Colonic mucosa (tissue), 4 donors: Measurements from ENCODE around the gene NOXO1. TPM values are rescaled to one million over a fixed set of nuclear protein-coding genes. Genes with fewer than 3 reads are reported as not detected.

Source experiments
- DNase-seq: peaks from one replicate; pipeline ENCODE4 v3.0.0-alpha.2; 2020
- H3K27ac ChIP-seq: fragments of 200-600 bp; one replicate; pipeline ENCODE4 v1.8.0; 2021
- H3K27me3 ChIP-seq: fragments of 200-600 bp; one replicate; pipeline ENCODE4 v1.8.0; 2021
- H3K36me3 ChIP-seq: fragments of 200-600 bp; one replicate; pipeline ENCODE4 v1.8.0; 2021
- H3K4me1 ChIP-seq: fragments of 200-600 bp; one replicate; pipeline ENCODE4 v1.8.0; 2021; ENCODE audit warnings: mild to moderate bottlenecking
- H3K4me3 ChIP-seq: fragments of 200-600 bp; one replicate; pipeline ENCODE4 v1.8.0; 2021
- H3K9ac ChIP-seq, 2 donors: one replicate each; pipeline ENCODE4 v1.7.0; 2013; ENCODE audit warnings: control low read depth in 2 of 2, low read depth in 2 of 2, low read length in 2 of 2
- H3K9me3 ChIP-seq: fragments of 200-600 bp; one replicate; pipeline ENCODE4 v1.8.0; 2021
- intact Hi-C: fragments of 100-400 bp; cut with DNase I; formaldehyde crosslinking; loops from one replicate; pipeline ENCODE4 v1.14.1; 2022
- total RNA-seq, 2 donors: library from RNA; stranded (reverse); fragmentation: NEBNext Ultra II Directional in 1 of 2; extraction: Animal tissue kit (Norgen Biotek cat#: 25700) in 1 of 2; gene quantifications; one replicate each; pipeline ENCODE4 v1.2.1, GENCODE V29; 2021
- TF ChIP-seq, protein P1 (sequence below): fragments of 200-600 bp; IDR thresholded peaks from one replicate; pipeline ENCODE4 v1.8.0; 2022; ENCODE audit warnings: antibody characterized with exemption, mild to moderate bottlenecking
- donor health status: healthy.
- donor health status: DM: no; HTN: no; CAD: no.
- donor health status: DM: no; HTN: no; CAD: no.

Gene NOXO1
- total RNA-seq, 2 donors from 2014 or later: 43.9 to 80.1 TPM

DNA sequence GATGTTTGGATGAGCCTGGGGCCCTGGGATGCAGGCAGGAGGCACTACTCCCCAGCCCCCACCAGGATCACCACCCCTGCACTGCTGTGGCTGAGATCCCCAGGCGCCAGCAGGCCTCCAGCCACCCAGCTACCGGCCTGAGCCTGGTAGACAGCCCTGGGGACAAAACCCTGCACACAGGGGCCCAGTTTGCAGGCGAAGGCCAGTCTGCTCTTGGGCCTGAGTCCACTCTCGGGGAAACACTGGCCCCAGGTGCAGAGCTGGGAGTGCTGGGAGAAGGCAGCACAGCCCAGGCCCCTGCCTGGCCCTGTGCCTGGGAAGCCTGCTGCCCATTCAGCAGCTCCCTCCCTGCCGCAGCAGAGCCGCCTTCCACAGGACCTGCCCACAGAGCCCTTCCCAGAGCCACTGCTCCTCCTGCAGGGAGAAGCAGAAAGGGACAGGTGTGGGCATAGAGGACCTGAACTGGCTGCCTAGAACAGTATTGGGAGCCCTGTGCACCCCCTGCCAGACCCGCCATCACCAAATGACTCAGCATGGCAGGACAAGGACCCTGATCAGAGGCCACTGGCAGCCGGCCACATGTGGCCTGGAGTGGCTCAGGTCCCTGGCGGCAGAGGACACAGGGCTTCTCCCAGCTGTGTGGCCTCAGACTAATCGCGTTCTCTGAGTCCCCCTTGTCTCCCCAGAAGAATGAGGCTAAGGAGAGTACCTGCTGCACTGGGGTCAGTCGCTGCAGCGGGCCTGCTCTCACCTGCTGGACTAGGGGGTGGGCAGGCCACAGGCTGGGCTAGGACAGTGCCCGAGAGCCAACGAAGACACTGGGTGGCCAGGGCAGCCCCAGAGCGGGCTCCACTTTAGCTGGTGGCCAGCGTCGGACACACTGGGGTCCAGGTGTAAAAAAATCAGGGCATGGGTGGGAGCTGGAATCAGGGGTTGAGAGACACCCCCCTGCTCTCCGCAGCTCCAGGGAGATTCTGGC lies 48.9 kb downstream of the NOXO1 start:
- no peaks in the 10 kb centered on the region for H3K9me3 ChIP-seq
- DNase-seq: peak; percentile 59
- intact Hi-C loops: no loop called here
- H3K27ac ChIP-seq: no peak overlapping the region
- no peak overlapping the region for H3K9ac ChIP-seq
- no peak overlapping the region for H3K4me3 ChIP-seq
- no peaks in the 10 kb centered on the region for H3K4me1 ChIP-seq
- TF ChIP-seq, protein P1, sequence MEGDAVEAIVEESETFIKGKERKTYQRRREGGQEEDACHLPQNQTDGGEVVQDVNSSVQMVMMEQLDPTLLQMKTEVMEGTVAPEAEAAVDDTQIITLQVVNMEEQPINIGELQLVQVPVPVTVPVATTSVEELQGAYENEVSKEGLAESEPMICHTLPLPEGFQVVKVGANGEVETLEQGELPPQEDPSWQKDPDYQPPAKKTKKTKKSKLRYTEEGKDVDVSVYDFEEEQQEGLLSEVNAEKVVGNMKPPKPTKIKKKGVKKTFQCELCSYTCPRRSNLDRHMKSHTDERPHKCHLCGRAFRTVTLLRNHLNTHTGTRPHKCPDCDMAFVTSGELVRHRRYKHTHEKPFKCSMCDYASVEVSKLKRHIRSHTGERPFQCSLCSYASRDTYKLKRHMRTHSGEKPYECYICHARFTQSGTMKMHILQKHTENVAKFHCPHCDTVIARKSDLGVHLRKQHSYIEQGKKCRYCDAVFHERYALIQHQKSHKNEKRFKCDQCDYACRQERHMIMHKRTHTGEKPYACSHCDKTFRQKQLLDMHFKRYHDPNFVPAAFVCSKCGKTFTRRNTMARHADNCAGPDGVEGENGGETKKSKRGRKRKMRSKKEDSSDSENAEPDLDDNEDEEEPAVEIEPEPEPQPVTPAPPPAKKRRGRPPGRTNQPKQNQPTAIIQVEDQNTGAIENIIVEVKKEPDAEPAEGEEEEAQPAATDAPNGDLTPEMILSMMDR: peak; percentile 15
- no peaks in the 10 kb centered on the region for H3K27me3 ChIP-seq
- H3K36me3 ChIP-seq: no peaks in the 10 kb centered on the region

DNA sequence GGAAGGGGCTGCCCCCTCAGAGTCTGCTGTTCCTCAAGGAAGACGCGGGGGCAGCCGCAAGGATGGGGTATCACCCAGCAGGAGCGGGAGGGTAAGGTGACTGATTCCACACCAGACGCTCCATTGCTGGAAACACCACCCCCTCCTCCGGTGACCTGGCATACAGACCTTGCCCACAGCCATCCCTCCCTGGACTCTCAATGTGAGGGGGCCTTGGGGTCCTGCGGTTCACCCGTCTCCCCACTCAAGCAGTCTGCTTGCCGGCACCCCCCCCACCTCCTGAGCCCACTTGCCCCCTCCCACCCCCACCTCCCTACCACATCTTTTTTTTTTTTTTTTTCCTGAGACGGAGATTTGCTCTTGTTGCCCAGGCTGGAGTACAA lies 50.9 kb downstream of the NOXO1 start:
- no peaks in the 10 kb centered on the region for H3K9me3 ChIP-seq
- H3K4me3 ChIP-seq: no peak overlapping the region
- H3K27ac ChIP-seq: no peak overlapping the region
- TF ChIP-seq, protein P1: no peak
- no peak for DNase-seq
- no peaks in the 10 kb centered on the region for H3K4me1 ChIP-seq
- no peaks in the 10 kb centered on the region for H3K27me3 ChIP-seq
- intact Hi-C loops: no loop called here
- H3K9ac ChIP-seq: no peak overlapping the region
- H3K36me3 ChIP-seq: no peaks in the 10 kb centered on the region

DNA sequence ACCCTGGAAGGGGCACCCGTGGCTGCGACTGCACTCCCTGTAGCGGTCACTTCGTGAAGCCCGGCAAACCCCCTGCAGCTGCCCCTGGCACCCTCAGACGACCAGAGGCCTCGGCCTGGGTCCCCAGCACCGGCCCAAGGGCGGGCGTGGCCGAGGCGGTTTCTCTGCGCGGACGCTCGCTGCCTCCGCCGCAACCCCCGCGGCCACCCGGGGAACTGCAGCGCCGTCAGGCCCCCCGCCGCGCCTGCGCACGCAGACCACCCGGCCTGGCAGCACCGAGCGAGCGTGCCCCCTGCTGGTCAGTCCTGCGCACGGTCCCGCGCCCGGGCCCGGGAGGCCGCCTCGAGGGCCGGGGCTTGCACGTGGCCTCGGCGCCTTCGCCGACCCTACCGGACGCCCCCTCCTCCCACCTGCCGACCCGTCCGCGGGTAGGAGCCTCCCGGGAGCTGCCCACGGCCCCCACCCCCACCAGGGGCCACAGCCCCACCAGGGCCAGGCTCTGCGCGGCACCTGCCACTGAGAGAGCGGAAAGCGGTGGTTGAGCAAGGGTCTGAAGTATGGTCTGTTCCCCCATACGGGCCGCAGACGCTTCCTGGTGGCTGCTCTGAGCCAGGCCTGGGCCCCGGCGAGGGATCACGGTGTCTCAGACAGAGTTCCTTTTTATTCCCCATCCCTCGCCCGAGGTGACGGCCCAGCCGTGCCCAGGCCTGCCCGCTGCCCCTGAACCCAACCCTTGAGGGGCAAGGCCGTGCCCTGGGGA lies 51.5 kb downstream of the NOXO1 start:
- Histone ChIP-seq H3K4me1 (no peaks in the 10 kb centered on the region), H3K27me3 (no peaks in the 10 kb centered on the region), H3K27ac (peak overlapping the region; percentile 19), H3K36me3 (no peaks in the 10 kb centered on the region), H3K9me3 (no peaks in the 10 kb centered on the region), H3K9ac (peak overlapping the region; percentile 46), H3K4me3 (peak overlapping the region; percentile 49)
- peak; percentile 89 for DNase-seq
- intact Hi-C loops: loop anchor here (2.0 kb wide), 1 partner anchor 65 kb away; no protein-coding TSS in a partner anchor
- TF ChIP-seq, protein P1: peak; percentile 100

DNA sequence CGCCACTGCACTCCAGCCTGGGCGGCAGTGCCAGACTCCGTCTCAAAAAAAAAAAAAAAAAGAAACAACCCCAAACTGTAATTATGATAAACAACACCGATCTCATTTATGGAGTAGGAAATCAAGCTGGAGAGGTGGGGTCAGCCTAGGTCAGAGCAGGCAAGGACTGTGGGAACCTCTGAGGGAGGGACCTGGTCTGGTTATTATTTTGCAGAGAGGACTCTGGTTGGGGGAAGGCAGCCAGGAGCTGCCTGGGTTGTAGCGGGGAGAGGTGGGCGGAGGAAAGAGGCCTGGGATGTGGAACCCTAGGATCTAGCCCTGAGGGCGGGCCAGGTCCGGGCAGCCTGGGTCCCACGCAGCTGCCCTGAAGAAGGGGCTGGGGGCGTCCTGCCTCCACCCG lies 52.2 kb downstream of the NOXO1 start:
- H3K9ac ChIP-seq: peak overlapping the region; percentile 46
- DNase-seq: peak; percentile 41
- intact Hi-C loops: loop anchor here (2.0 kb wide), 1 partner anchor 64 kb away; no protein-coding TSS in a partner anchor
- TF ChIP-seq, protein P1: no peak
- H3K27me3 ChIP-seq: no peaks in the 10 kb centered on the region
- peak overlapping the region; percentile 19 for H3K27ac ChIP-seq
- no peaks in the 10 kb centered on the region for H3K4me1 ChIP-seq
- no peaks in the 10 kb centered on the region for H3K9me3 ChIP-seq
- no peaks in the 10 kb centered on the region for H3K36me3 ChIP-seq
- H3K4me3 ChIP-seq: peak overlapping the region; percentile 49

Other genes with a start within 250 kb of the NOXO1 start
- 10 to 100 TPM; 61.3 to 79.7 TPM for gene NME3, start 209.9 kb downstream of the NOXO1 start, total RNA-seq
- 10 to 100 TPM; 16.7 to 30.6 TPM for gene EME2, start 208.7 kb downstream of the NOXO1 start, total RNA-seq
- gene MRPS34, start 208.3 kb downstream of the NOXO1 start, total RNA-seq: 100 to 1,000 TPM; 106 to 227 TPM
- gene SPSB3, start 198.9 kb downstream of the NOXO1 start, total RNA-seq: 10 to 100 TPM; 32.7 to 35.9 TPM
- gene NUBP2, start 198.5 kb downstream of the NOXO1 start, total RNA-seq: 10 to 100 TPM; 30.0 to 72.8 TPM
- gene IGFALS, start 187.8 kb downstream of the NOXO1 start, total RNA-seq: 1 to 10 TPM; 5.7 to 7.0 TPM
- 10 to 100 TPM; 61.9 to 64.7 TPM for gene HAGH, start 154.6 kb downstream of the NOXO1 start, total RNA-seq
- gene FAHD1, start 154.3 kb downstream of the NOXO1 start, total RNA-seq: 10 to 100 TPM; 55.5 to 73.9 TPM
- gene MEIOB, start 109.3 kb downstream of the NOXO1 start, total RNA-seq: under 1 TPM in 1 of 2 donors, not detected in 1; 0.27 TPM
- under 1 TPM; 0.59 to 0.82 TPM for gene HS3ST6, start 63.1 kb downstream of the NOXO1 start, total RNA-seq
- 10 to 100 TPM; 33.0 to 61.2 TPM for gene MSRB1, start 38.3 kb downstream of the NOXO1 start, total RNA-seq
- not detected for gene RPL3L, start 26.8 kb downstream of the NOXO1 start, total RNA-seq
- 100 to 1,000 TPM; 219 to 272 TPM for gene NDUFB10, start 21.9 kb downstream of the NOXO1 start, total RNA-seq
- gene RPS2, start 16.6 kb downstream of the NOXO1 start, total RNA-seq: 1,000 to 10,000 TPM; 1,996 to 2,736 TPM
- gene RNF151, start 14.6 kb downstream of the NOXO1 start, total RNA-seq: not detected
- 10 to 100 TPM; 19.4 to 43.1 TPM for gene TBL3, start 9.4 kb downstream of the NOXO1 start, total RNA-seq
- 10 to 100 TPM; 76.6 to 79.5 TPM for gene GFER, start 2.7 kb upstream of the NOXO1 start, total RNA-seq
- gene SYNGR3, start 8.5 kb upstream of the NOXO1 start, total RNA-seq: 1 to 10 TPM; 1.5 to 1.9 TPM
- 10 to 100 TPM; 45.4 to 64.3 TPM for gene ZNF598, start 28.4 kb upstream of the NOXO1 start, total RNA-seq
- gene NPW, start 38.3 kb upstream of the NOXO1 start, total RNA-seq: 1 to 10 TPM; 3.5 to 3.8 TPM
- gene NHERF2, start 45.4 kb upstream of the NOXO1 start, total RNA-seq: 10 to 100 TPM; 64.0 to 77.9 TPM
- gene NTHL1, start 66.4 kb upstream of the NOXO1 start, total RNA-seq: 10 to 100 TPM; 30.1 to 96.8 TPM
- gene TSC2, start 66.5 kb upstream of the NOXO1 start, total RNA-seq: 100 to 1,000 TPM in 1 of 2 donors, 10 to 100 TPM in 1; 75.3 to 143 TPM
- 10 to 100 TPM; 48.2 to 83.5 TPM for gene PKD1, start 154.4 kb upstream of the NOXO1 start, total RNA-seq
- gene RAB26, start 167.2 kb upstream of the NOXO1 start, total RNA-seq: 10 to 100 TPM; 18.2 to 24.5 TPM
- gene TRAF7, start 174.3 kb upstream of the NOXO1 start, total RNA-seq: 100 to 1,000 TPM; 102 to 131 TPM
- under 1 TPM; 0.07 to 0.27 TPM for gene CASKIN1, start 215.1 kb upstream of the NOXO1 start, total RNA-seq
- 10 to 100 TPM; 26.5 to 53.5 TPM for gene MLST8, start 224.0 kb upstream of the NOXO1 start, total RNA-seq
- gene BRICD5, start 229.4 kb upstream of the NOXO1 start, total RNA-seq: 10 to 100 TPM in 1 of 2 donors, 1 to 10 TPM in 1; 7.7 to 15.2 TPM
- gene PGP, start 233.4 kb upstream of the NOXO1 start, total RNA-seq: 10 to 100 TPM; 17.1 to 37.3 TPM
- gene E4F1, start 242.1 kb upstream of the NOXO1 start, total RNA-seq: 10 to 100 TPM; 19.9 to 37.4 TPM